CMK (cell line): ENCODE measurements around the gene RIPOR2.

Experiments
- DNase-seq: peaks from one replicate; pipeline ENCODE4 v3.0.0-alpha.2; 2010; ENCODE audit warnings: low read depth

RIPOR2 gene, protein sequence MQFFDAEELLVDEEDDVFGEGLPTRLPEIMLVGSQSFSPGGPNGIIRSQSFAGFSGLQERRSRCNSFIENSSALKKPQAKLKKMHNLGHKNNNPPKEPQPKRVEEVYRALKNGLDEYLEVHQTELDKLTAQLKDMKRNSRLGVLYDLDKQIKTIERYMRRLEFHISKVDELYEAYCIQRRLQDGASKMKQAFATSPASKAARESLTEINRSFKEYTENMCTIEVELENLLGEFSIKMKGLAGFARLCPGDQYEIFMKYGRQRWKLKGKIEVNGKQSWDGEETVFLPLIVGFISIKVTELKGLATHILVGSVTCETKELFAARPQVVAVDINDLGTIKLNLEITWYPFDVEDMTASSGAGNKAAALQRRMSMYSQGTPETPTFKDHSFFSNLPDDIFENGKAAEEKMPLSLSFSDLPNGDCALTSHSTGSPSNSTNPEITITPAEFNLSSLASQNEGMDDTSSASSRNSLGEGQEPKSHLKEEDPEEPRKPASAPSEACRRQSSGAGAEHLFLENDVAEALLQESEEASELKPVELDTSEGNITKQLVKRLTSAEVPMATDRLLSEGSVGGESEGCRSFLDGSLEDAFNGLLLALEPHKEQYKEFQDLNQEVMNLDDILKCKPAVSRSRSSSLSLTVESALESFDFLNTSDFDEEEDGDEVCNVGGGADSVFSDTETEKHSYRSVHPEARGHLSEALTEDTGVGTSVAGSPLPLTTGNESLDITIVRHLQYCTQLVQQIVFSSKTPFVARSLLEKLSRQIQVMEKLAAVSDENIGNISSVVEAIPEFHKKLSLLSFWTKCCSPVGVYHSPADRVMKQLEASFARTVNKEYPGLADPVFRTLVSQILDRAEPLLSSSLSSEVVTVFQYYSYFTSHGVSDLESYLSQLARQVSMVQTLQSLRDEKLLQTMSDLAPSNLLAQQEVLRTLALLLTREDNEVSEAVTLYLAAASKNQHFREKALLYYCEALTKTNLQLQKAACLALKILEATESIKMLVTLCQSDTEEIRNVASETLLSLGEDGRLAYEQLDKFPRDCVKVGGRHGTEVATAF

DNA sequence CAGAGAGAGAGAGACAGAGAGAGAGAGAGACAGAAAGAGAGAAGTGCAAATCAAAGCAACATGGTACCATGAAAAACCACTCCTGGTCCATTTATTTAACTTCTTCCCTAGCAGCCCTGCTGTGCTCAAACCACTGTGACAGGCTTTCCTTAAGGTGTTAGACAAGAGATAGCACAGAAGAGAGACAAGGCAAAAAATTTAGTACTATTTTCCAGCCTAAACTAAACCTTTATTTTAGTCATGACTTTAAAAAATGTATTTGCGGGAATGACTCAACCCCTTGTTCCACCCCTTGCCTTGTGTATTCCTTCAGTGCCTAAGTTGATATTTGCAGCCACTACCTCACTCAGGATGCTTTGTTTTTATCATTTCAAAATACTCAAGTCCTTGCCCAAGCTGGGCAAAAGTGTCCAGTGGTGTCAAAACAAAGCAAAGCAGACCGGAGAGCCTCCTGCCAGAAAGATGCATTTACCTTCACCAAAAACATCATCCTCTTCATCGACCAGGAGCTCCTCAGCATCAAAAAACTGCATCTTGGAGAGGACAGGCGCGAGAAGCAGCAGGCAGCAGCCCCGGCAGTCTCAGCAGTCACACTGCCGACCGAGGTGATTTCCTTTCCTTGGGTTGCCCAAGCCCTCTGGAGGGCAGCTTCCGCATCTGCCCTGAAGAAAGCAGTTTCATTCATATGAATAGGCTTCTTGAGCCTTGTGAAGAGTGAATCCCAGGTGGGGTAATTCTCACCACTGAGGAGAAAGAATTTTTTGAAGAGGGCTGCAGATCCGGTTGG is at the start of gene RIPOR2:
RIPOR2 (minus strand) TSS at position 595 of the 787 bp plus-strand sequence; CDS start at position 533, 62 bp downstream.
- no peak for DNase-seq

DNA sequence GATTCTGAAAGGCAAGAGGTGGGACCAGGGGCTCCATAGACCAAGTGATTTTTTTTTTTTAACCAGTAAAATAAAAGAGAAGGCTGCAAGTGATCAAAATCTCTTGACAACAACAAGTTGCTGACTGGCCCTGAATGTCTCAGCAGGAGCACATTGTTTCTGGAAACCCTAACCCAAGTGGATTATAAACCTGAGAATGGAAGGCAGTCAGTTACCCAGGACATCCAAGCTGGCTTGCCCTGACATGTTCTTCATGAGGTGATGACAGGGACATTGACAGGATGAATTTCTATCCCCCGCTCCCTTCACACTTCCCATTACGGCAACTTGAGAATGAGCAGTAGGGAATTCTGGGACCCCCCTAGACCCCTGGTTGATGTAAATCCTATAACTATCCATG is 49.6 kb upstream of the RIPOR2 start:
- DNase-seq, result no peak

DNA sequence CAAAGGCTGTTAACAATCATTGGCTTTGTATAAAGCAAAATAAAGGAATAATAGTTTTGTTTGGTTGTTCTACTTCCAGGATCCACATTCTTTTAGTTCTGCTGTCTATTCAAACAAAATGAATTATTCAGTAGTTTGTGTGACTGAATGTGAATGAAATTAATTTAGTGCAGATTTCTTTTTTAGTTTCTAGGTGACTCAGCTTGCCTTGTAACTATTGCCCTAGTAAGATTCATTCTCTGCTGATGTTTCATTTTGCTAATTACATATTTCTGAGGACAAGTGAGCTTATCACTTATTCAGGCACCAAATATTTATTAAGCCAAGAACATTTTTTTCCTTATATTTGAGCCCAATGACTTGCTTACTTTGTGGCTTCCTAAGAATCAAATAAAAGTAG is 46.5 kb upstream of the RIPOR2 start:
- no peak for DNase-seq

DNA sequence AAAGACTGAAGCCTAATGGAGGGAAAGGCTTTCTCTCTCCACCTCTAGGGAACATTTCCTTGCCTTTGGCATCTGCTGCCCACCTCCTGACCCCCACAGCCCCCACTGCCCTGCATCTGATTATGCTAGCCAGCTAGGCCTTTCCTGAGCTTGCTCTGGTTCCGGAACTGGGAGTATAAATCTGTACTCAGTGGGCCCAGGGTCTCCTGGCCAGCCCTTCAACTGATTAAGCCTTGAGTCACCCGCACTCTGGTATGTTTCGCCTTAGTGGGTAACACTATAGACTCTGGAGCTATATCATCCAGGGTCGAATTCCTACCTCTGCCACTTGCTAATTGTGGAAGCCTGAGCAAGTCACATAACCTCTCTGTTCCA is 45.6 kb upstream of the RIPOR2 start:
- DNase-seq, result no peak

DNA sequence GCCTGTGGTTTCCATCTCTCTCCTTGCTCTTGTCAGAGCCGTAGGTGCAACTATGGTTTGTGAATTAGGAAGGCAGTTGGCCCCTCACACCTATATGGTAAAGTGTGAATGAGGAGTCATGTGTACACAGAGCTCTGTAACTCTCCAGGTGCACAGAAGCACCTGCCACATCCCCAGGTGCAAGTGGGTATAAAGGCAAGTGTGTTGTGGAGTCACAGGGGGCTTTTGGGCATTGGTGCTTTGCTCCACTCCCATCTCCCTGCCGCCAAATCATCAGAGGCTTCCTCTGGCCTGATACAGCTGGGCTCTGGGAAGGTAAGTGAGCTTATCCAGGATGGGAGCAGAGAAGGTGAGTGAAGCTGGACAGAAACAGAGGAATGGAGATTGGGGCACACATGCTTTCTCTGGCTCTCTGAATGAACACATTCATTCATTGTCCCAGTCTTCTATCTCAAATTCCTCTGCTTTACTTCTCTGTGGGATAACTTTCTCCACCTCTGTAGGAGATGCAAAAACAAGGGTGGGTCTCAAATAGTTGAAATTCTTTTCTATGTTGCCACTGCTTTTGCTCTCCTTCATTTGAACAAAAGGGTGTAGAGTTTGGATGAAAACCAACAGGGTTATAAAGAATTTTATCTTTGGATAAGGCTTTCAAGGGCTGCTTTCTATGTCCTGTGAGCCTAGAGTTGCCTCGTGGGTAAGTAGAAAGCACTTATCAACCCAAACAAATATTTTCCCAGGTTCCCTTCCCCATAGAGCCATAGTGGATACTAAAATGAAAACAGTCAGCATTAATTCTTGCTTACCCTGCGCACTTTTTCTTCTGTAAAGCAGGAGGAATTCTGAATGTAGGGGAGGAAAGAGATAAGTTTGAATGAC is 45.0 kb upstream of the RIPOR2 start:
- no peak for DNase-seq

DNA sequence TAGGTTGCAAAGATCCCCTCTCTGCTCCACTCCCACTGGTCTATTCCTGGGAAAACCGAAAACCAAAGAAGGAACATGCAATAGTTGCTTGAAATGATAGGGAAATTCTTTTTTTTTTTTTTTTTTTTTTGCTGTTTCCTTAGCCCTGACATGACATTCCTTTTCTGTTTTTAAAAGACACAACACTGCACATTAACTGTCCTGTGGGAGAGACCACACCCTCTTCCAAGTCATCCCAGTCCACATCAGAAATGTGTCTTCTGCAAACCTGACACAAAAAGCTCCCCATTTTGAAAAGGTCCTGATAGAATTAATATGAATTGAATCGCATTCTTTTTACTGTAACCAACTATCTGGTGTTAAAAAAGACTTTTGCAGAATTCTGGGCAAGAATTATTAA is 43.4 kb upstream of the RIPOR2 start:
- DNase-seq, result no peak

DNA sequence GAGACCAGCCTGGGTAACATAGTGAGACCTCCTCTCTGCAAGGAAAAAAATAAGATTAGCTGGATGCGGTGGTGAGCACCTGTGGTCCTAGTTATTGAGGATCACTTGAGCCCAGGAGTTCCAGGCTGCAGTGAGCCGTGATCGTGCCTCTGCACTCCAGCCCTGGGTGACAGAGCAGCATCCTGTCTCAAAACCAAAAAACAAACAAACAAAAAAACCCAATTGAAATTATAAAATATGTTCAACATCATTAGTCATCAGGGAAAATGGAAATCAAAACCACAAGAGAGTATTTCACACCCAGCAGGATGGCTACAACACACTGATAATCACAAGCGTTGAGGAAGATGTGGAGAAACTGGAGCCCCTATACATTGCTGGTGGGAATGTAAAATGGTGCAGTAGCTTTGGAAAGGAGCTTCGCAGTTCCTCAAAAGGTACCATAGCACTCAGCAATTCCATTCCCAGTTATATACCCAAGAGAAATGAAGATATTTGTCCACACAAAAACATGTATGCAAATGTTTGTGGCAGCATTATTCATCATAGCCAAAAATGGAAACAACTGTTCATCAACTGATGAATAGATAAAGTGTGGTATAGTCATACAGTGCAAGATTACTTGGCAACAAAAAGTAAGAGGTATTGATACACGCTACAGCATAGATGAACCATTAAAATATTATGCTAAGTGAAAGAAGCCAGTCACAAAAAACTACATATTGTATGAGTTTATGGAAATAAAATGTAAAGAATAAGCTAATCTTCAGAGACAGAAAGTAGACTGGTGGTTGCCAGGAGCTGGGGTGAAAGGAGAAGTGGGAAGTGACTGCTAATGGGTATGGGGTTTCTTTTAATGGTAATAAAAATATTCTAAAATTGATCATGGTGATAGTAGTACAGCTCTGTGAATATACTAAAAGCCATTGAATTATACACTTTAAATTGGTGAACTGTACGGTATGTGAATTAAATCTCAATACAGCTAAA is 38.7 kb upstream of the RIPOR2 start:
- no peak for DNase-seq

DNA sequence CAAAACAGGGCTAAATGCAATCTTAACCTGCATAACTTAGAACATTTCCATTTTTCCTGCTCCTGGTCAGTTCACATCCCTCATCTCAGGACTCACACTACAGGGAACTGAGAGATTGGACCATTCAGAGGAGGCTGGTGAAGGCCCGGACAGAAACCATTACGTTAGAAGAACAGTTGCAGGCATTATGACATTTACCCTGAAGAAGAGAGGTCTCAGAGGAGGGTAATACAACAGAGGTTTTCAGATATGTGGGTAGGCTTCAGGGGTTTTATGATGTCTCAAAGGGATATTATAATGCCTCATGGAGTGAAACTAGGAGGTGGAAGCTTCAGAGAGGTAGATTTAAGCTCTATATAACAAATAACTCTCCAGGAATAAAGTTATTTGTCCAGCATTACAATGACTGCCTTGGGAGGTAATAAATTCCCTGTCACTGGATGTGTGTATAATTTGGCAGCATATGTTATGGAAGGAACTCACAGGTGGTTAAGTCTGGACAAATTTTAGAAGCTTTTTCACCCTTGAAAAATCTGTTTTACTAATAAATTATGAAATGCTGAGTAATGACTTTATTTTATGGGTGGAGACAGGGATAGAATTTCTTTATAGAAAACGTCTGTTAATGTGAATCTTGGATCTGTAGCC is 36.7 kb upstream of the RIPOR2 start:
- no peak for DNase-seq

DNA sequence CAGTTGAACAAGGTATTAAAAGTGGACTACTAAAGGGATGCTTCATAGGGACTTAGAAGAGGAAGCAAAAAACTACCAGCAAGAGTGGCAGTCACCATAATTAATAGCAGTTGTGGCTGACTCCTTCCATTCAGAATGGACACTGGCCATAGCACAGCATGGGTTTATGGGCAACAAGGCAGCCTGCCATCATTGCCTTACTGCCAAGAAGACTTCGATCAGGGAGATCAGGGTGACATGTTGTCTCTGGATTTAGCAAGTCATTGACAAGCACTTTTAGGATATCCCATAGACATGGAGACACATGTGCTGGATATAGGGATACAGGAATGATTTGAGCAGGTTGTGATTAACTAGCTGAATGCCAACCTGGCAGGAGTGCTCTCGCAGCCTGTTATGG is 35.3 kb upstream of the RIPOR2 start:
- DNase-seq, result no peak

DNA sequence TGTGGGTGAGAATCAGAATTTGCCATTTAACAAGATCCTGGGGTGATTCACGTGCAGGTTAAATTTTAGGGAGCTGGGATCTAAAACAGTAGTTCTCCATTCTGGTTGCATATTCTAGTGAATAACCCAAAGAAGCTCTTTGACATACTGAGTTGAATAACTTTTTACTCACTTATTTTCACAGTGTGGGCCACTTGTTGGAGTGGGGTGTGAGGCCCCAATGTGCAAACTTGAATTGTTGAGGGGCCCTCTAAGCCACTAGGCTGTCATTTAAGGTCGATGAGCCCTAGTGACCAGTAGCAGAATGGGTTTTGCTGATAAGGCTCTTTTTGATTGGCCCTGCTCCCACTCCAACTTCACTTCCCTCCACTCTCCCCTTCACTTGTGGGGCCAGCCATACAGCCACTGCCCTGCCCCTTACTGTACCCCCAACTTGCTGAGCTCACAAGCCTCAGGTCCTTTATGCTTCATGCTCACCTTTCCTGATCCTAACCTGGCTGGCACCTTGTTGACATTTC is 33.6 kb upstream of the RIPOR2 start:
- peak; percentile 14 for DNase-seq

DNA sequence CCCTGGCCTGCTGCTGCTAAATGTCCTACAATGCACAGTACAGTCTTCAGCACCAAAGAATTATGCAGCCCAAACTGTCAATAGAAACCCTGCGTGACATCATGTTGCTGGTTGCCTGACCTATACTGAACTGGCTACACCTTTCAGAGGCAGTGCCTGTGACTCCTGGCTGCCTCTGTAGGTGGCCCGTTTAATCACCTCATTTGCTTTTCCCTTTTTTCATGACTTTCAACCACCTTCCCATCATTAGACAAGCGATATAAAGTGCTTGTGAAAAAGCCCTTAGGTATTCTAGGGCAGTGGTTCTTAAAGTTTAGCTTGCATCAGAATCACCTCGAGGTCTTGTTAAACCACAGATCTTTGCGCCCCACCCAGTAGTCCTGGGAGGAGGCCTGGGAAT is 33.0 kb upstream of the RIPOR2 start:
- no peak for DNase-seq

DNA sequence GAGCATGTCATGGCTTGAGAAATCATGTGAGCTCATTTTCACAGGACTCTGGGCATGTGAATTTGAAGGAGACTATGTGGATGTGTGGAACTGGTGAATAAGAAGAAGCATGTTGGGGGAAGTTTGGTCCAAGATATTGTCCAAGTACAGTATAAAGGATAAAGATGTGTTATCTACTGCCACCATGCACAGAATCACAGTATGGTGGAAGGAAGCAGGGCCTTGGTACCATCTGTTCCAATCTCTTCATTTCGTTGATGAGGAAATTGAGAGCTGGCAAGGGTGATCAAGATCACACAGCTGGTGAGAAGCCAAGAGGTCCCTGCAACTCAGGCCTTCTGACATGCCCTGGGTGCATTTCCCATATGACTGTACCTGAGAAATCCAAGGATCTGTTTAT is 31.5 kb upstream of the RIPOR2 start:
- DNase-seq, result peak; percentile 51

DNA sequence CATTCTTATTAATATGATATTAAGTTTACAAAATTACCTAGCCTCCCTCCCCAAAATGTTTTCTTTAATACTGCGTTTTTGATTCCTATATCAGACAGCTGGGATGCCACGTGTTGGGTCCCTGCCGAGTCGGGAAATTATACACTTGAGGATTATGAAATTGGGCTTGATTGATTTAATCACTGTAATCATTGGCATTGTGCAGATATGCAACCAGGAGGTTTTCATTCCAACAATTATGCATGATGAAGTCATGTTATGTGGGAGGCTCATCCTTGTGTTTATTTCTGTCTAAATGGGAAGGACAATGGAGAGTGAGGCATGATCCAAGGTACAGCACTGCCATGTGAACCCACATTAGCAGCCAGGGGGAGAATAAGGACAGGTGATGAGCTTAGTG is 30.6 kb upstream of the RIPOR2 start:
- no peak for DNase-seq

DNA sequence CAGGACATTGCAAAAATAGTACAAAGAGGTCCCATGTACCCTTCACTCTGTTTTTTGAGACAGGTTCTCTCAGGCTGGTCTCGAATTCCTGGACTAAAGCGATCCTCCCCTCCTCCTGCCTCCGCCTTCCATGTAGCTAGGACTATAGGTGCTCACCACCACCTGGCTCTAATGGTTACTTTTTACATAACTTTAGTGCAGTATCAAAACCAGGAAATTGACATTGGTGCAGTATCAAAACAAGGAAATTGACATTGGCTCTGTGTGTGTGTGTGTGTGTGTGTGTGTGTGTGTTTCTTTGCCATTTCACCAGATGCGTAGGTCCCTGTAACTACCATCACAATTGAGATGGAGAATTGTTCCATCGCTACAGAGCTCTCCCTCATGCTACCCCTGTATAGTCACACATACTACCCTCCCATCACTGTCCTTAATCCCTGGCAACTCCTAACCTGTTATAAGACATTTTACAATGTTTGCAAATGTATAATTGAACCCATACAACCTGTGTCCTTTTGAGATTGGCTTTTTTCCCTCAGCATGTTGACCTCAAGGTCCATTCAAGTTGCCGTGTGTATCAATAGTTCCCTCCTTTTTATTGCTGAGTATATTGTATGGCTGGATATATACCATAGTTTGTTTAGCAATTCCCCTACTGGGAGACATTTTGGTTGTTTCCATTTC is 28.3 kb upstream of the RIPOR2 start:
- DNase-seq, result no peak

DNA sequence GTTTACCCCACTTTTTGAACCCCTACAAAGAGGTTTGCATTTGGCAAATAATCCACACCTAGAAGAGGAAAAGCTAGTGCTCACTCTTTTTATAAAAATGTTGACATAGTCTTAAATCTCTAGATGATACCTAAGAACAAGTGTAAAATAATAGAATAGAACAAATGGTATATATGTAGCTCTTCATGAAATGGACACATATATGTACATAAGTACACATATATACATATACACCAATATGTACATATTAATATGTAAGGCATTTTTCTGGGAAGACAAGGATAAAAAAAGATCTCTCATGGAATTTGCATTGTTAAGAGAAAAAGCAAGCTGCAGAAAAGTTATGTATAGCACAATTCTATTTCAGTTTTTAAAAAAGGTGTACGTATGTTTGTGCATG is 27.6 kb upstream of the RIPOR2 start:
- no peak for DNase-seq

DNA sequence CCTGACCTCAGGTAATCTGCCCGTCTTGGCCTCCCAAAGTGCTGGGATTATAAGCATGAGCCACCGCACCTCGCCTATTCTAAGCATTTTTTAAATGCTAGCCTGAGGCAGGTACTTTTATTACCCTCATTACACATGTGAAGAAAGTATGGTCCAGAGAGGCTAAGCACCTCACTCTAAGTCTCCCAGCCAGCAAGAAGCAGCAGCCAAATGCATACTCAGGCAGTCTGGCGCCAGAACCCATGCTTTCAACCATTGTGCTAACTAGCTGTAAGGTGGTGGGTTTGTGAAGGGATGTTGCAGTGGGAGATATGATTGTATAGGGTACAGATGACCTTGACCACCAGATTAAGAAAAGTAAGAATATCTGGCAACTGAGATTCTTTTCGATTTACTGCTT is 26.1 kb upstream of the RIPOR2 start:
- no peak for DNase-seq

DNA sequence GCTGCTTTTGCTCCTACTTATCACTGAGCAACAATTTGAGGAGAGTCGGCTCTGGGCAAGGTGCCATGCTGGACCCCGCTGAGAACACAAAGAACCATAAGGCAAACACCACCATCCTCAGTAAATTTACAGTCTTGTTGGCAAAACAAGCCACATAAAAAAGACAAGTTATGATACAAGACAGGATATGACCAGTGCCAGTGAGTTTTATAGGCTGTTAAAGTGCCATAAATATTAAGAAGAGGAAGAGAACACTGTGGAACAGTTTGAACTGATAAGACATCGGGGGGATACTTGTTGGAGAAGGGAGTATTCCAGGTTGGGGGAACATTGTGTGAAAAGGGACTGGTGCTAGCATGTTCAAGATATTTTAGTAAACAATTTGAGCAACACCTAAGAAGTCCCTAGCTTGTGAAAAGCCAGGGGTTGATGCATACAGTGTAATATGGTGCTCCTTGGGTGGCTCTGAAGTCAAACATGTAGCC is 25.3 kb upstream of the RIPOR2 start:
- DNase-seq, result no peak

DNA sequence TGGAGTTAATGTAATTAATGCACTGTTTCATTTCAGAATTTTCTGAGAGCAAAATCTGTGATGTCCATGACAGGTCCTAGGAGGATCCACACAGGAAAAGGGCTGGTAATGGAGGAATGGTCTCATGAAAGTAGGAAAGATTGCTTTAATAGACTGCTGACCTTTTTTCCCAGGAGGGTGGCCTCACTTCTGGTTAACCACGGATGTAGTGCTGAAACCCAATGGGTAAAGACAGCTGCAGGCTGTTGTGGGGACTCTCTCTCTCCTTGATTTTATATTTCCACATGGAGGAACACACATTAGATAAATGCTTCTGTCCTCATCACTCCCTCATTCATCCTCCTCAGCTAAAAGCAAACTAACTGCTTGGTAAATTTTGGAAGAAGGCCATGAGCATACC is 23.6 kb upstream of the RIPOR2 start:
- DNase-seq, result no peak
